GM12878 (cell line): ENCODE results near the gene THRB. TPM values are rescaled to one million over a fixed set of nuclear protein-coding genes. Genes with fewer than 3 reads are reported as not detected.

Experiments
- ATAC-seq: fragments of 200-7000 bp; cut with Tn5 transposase; 3 replicates; pipeline ENCODE4 v1.9.1; 2020; ENCODE audit warnings: mild to moderate bottlenecking, moderate library complexity
- BruUV-seq: library from RNA; stranded (reverse); fragments of 400-500 nt; replicated peaks from 2 replicates; lab custom pipeline; 2021; lab: Mats Ljungman, UMichigan
- CTCF ChIA-PET: fragments of 300-600 bp; sonication (Branson Sonifier 250); formaldehyde crosslinking; extraction: SDS; loops from one replicate; lab custom pipeline; 2021; ENCODE audit warnings: inconsistent platforms; lab: Yijun Ruan, JAX
- POLR2A ChIA-PET: fragments of 350-600 bp; formaldehyde crosslinking; extraction: SDS; loops from one replicate; lab custom pipeline; 2021; ENCODE audit warnings: inconsistent platforms; lab: Charles Lee
- RAD21 ChIA-PET: fragments of 300-600 bp; sonication (Branson Sonifier 250); formaldehyde crosslinking; loops from one replicate; lab custom pipeline; 2023; ENCODE audit warnings: antibody characterized with exemption; ENCODE audit not compliant: unreplicated experiment; lab: Charles Lee
- SMC1A ChIA-PET: fragments of 300-600 bp; sonication (Branson Sonifier 250); formaldehyde crosslinking; loops from one replicate; lab custom pipeline; 2023; ENCODE audit not compliant: unreplicated experiment, uncharacterized antibody; lab: Charles Lee
- DNase-seq: peaks from one replicate; pipeline ENCODE4 v3.0.0-alpha.2; 2011; ENCODE audit warnings: low read depth, low spot score
- FAIRE-seq: peaks from 3 replicates; lab custom pipeline; 2011; peaks lifted over from hg19 to GRCh38; lab: Jason Lieb, UNC
- H2AFZ ChIP-seq: 2 replicates; pipeline ENCODE4 v1.6.0; 2011; ENCODE audit warnings: low read depth, low read length, control low read depth; ENCODE audit not compliant: control insufficient read depth
- H3K27ac ChIP-seq: 2 replicates; pipeline ENCODE4 v1.5.1; 2011; ENCODE audit warnings: control low read depth; ENCODE audit not compliant: control insufficient read depth, insufficient read depth
- H3K27me3 ChIP-seq, 2 experiments: replicated peaks in 1 of 2; 2 replicates each; pipeline versions ENCODE4 v1.6.0 to v1.6.1; 2011; ENCODE audit warnings: low read length in 1 of 2; ENCODE audit not compliant: control insufficient read depth in 2 of 2, insufficient read depth in 2 of 2
- H3K36me3 ChIP-seq, 2 experiments: 2 replicates each; pipeline ENCODE4 v1.5.1; 2011; ENCODE audit warnings: low read length in 1 of 2; ENCODE audit not compliant: control insufficient read depth in 2 of 2, insufficient read depth in 2 of 2
- H3K4me1 ChIP-seq: 2 replicates; pipeline ENCODE4 v1.6.1; 2011; ENCODE audit warnings: mild to moderate bottlenecking, low read length, moderate library complexity, mixed read lengths; ENCODE audit not compliant: control insufficient read depth, insufficient read depth
- H3K4me2 ChIP-seq: 2 replicates; pipeline ENCODE4 v1.6.0; 2011; ENCODE audit warnings: control low read depth; ENCODE audit not compliant: control insufficient read depth, insufficient read depth
- H3K4me3 ChIP-seq: fragments of 200-600 bp; sonication (generic); 2 replicates; pipeline ENCODE4 v1.5.1; 2016
- H3K79me2 ChIP-seq: 2 replicates; pipeline ENCODE4 v1.6.0; 2011; ENCODE audit warnings: low read length; ENCODE audit not compliant: control insufficient read depth, insufficient read depth
- H3K9ac ChIP-seq: 2 replicates; pipeline ENCODE4 v1.8.0; 2011; ENCODE audit warnings: low read length, control low read depth, mixed read lengths; ENCODE audit not compliant: control insufficient read depth, insufficient read depth
- H3K9me3 ChIP-seq: replicated peaks from 3 replicates; pipeline ENCODE4 v1.5.1; 2011; ENCODE audit warnings: mild to moderate bottlenecking, low read length; ENCODE audit not compliant: control insufficient read depth, insufficient read depth
- H4K20me1 ChIP-seq: 2 replicates; pipeline ENCODE4 v1.6.0; 2011; ENCODE audit not compliant: control insufficient read depth, insufficient read depth
- CHD4 ChIP-seq: fragments of 200-600 bp; sonication (generic); IDR thresholded peaks from 2 replicates; pipeline ENCODE4 v1.6.1; 2016; ENCODE audit warnings: mild to moderate bottlenecking
- E2F4 ChIP-seq: IDR thresholded peaks from 2 replicates; pipeline ENCODE4 v1.6.1; 2012; ENCODE audit warnings: low read depth, low read length, improper control_type of control experiment
- E2F8 ChIP-seq: fragments of 450-650 bp; IDR thresholded peaks from 2 replicates; pipeline ENCODE4 v1.6.1; 2018; ENCODE audit warnings: mild to moderate bottlenecking, low read depth, moderate library complexity; ENCODE audit not compliant: partially characterized antibody
- ESRRA ChIP-seq: IDR thresholded peaks from 2 replicates; pipeline ENCODE4 v1.6.1; 2012; ENCODE audit warnings: mild to moderate bottlenecking, low read length, improper control_type of control experiment
- JUND ChIP-seq: IDR thresholded peaks from 2 replicates; pipeline ENCODE4 v1.6.1; 2012; ENCODE audit warnings: low read depth, mild to moderate bottlenecking, low read length, improper control_type of control experiment, moderate library complexity
- KDM1A ChIP-seq: fragments of 200-600 bp; sonication (generic); IDR thresholded peaks from 2 replicates; pipeline ENCODE4 v1.6.1; 2016; ENCODE audit warnings: borderline replicate concordance
- NFYB ChIP-seq: IDR thresholded peaks from 2 replicates; pipeline ENCODE4 v1.6.1; 2011; ENCODE audit warnings: low read depth, mild to moderate bottlenecking, low read length, improper control_type of control experiment, moderate library complexity; ENCODE audit not compliant: insufficient read depth
- TCF3 ChIP-seq: IDR thresholded peaks from 2 replicates; pipeline ENCODE4 v1.6.1; 2012; ENCODE audit warnings: low read depth, mild to moderate bottlenecking, low read length, borderline replicate concordance; ENCODE audit not compliant: insufficient read depth
- USF1 ChIP-seq: IDR thresholded peaks from 2 replicates; pipeline ENCODE4 v1.6.1; 2011; ENCODE audit warnings: borderline replicate concordance, low read depth, mild to moderate bottlenecking, moderate library complexity, mixed read lengths, low read length; ENCODE audit not compliant: insufficient read depth; ENCODE audit errors: extremely low read length
- in situ Hi-C: fragments of 300-500 bp; cut with MboI; formaldehyde crosslinking; loops from 9 replicates; pipeline ENCODE4 v1.14.3; 2018; ENCODE audit warnings: mixed read lengths
- intact Hi-C: fragments of 100-400 bp; cut with micrococcal nuclease; formaldehyde crosslinking; loops from one replicate; pipeline ENCODE4 v1.14.2; 2022; ENCODE audit not compliant: unreplicated experiment
- polyA plus RNA-seq, 11 experiments: library from polyadenylated mRNA; depleted of rRNA in 4 of 11; unstranded in 6 of 11; stranded (reverse) in 5 of 11; fragments of >200 nt; fragmentation: Nextera tagmentation in 4 of 11; fragmentation: Illumina TruSeq in 1 of 11; extraction: Ambion mirVana in 4 of 11; extraction: Trizol in 1 of 11; gene quantifications; 1 replicate in 1 of 11; 2 replicates in 10 of 11; pipeline versions ENCODE4 v1.2.1 to v1.2.3, GENCODE V29; 2011 to 2016; ENCODE audit warnings: inconsistent platforms in 2 of 11, missing spikeins in 2 of 11, low read depth in 1 of 11
- total RNA-seq, 4 experiments: library from RNA; depleted of rRNA in 3 of 4; stranded (reverse); fragments of >200 nt in 3 of 4; fragmentation: Illumina TruSeq in 1 of 4; extraction: Trizol in 1 of 4; gene quantifications; 2 replicates each; pipeline versions ENCODE4 v1.2.1 to v1.2.3, GENCODE V29; 2013 to 2021

THRB gene
- total and polyA plus RNA-seq, 10 of the 15 experiments (the other 5 are each of a cell fraction or from before 2014, with no cell fraction given): 0.05 TPM; not detected in 9

GRCh38 chr3:24294150-24294549 is 200.5 kb downstream of the THRB start (continued):
- TF ChIP-seq ESRRA (no peak), NFYB (no peak), USF1 (no peak)

- no TSS peak for BruUV-seq
- Histone ChIP-seq H2AFZ (no peak overlapping the region), H3K4me1 (no peaks in the 10 kb centered on the region), H3K27me3 (no peaks in the 10 kb centered on the region), H3K27ac (no peak overlapping the region), H3K36me3 (no peaks in the 10 kb centered on the region), H3K9ac (no peak overlapping the region), H3K4me2 (no peak overlapping the region), H3K9me3 (no peaks in the 10 kb centered on the region), H3K4me3 (no peak overlapping the region), H3K79me2 (no peaks in the 10 kb centered on the region), H4K20me1 (no peaks in the 10 kb centered on the region)
- SMC1A ChIA-PET: no interaction called here
- CTCF ChIA-PET: no interaction called here
- no peak for TF ChIP-seq JUND
- TF ChIP-seq E2F8: no peak
- no peak for TF ChIP-seq E2F4
- no peak for TF ChIP-seq CHD4
- no peak for TF ChIP-seq TCF3
- no peak for TF ChIP-seq KDM1A
- DNase-seq (no peak), FAIRE-seq (no peak), ATAC-seq (no peak)
- in situ Hi-C loops: no loop called here
- POLR2A ChIA-PET: no interaction called here
- intact Hi-C loops: no loop called here
- RAD21 ChIA-PET: no interaction called here
Observed at GRCh38 chr3:24291646-24292045, 203.0 kb downstream of the THRB start.
